Dedifferentiated amniotic fluid mesenchymal stem cell (primary cell): ENCODE measurements around the gene MRPL28.
A peak's percentile ranks its signal among the peaks of the same experiment; 100 is the strongest.
"Not testable (repeated sequence)": the region's sequence is repeated elsewhere in the genome, so short reads cannot be mapped to it uniquely, and the experiment has no call there.

Experiments
- DNase-seq: peaks from one replicate; pipeline ENCODE4 v3.0.0-alpha.2; 2016; ENCODE audit errors: extremely low spot score

MRPL28 gene

GRCh38 chr16:370443-370842 is at the start of gene MRPL28:
MRPL28 (minus strand) TSS chr16:370538; CDS start chr16:370218, 320 bp downstream.
- DNase-seq, result peak; percentile 96

- DNase-seq, result not testable (repeated sequence)
Observed at GRCh38 chr16:415170-415498, 44.8 kb upstream of the MRPL28 start.

GRCh38 chr16:414395-415169 is 44.2 kb upstream of the MRPL28 start:
- DNase-seq, result no peak

- DNase-seq, result no peak
Observed at GRCh38 chr16:411576-412265, 41.4 kb upstream of the MRPL28 start.

- no peak for DNase-seq
Observed at GRCh38 chr16:410516-411178, 40.3 kb upstream of the MRPL28 start.

- no peak for DNase-seq
Observed at GRCh38 chr16:407253-407652, 36.9 kb upstream of the MRPL28 start.

- DNase-seq, result no peak
Observed at GRCh38 chr16:405548-406506, 35.5 kb upstream of the MRPL28 start.

- DNase-seq, result no peak
Observed at GRCh38 chr16:404971-405486, 34.7 kb upstream of the MRPL28 start.

GRCh38 chr16:401468-402348 is 31.4 kb upstream of the MRPL28 start, which contains the start of gene DECR2:
DECR2 (plus strand) TSS chr16:401885; CDS start chr16:401964, 79 bp downstream.
- peak; percentile 87 for DNase-seq

GRCh38 chr16:400061-400591 is 29.8 kb upstream of the MRPL28 start:
- no peak for DNase-seq

- no peak for DNase-seq
Observed at GRCh38 chr16:399340-400019, 29.1 kb upstream of the MRPL28 start.

GRCh38 chr16:398561-399339 is 28.4 kb upstream of the MRPL28 start:
- no peak for DNase-seq

GRCh38 chr16:397736-398332 is 27.5 kb upstream of the MRPL28 start:
- peak; percentile 40 for DNase-seq

- no peak for DNase-seq
Observed at GRCh38 chr16:397135-397661, 26.9 kb upstream of the MRPL28 start, which contains the start of gene NME4. NME4 (plus strand) TSS chr16:397199; CDS start chr16:397223, 24 bp downstream.

GRCh38 chr16:396605-397004 is 26.3 kb upstream of the MRPL28 start:
- peak; percentile 25 for DNase-seq

GRCh38 chr16:396199-396598 is 25.9 kb upstream of the MRPL28 start:
- DNase-seq, result no peak

GRCh38 chr16:392450-393030 is 22.2 kb upstream of the MRPL28 start:
- no peak for DNase-seq
